ENCODE data around the gene GRM7.

The GRM7 gene

DNA sequence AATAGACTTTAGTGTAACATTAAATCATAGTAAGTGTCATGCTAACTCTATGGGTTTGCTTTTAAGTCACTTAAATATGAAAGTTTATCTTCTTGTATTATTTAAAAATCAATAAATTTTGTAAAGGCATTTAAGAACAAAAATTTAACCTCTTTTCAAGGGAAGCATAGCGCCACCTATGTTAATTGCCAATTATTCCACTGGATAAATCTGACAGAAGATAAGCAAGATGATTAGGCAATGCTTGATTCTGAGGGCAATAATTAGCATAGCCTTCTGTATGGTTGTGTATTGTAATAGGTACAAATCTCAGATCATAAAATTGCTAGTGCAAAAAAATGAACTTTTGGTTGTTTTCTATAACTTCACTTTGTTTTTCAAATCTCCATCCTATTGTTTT lies 560.1 kb downstream of the GRM7 start:
- no peak for DNase-seq

DNA sequence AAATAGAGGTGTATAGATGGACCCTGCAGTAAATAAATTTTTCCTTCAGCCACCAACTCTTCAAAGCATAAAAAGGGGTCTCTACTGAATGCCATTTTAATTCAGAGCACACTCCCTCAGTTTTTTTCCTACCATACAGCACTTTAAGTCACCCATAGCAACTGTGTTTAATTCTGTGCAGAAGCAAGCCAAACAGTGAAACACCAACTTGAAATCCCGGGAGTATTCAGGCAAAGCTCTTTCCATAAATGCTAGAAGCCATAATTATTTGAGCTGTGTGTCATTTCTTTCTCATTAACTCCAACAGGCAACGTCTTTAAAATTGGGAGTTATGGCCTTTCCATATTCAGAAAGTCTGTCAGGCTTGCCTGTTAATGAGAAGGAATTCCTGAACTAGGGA lies 562.1 kb downstream of the GRM7 start:
- no peak for DNase-seq

DNA sequence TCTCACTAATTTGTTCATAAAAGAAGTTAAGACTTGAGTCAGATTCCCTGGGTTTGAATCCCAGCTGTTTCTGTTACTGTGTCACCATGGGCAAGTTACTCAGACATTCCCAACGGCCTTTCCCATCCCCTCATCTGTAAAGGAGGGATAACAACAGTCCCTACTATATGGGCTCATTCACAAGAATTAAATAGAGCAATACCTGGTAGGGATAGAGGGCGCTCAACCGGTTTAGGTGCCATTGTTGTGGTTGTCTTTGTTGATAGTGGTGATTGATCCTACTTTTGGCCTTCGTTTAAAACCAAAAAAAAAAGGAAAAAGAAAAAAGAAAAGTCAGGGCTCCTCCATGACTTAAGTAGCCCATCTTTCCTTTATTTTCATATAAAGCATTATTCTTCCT lies 563.1 kb downstream of the GRM7 start:
- no peak for DNase-seq

DNA sequence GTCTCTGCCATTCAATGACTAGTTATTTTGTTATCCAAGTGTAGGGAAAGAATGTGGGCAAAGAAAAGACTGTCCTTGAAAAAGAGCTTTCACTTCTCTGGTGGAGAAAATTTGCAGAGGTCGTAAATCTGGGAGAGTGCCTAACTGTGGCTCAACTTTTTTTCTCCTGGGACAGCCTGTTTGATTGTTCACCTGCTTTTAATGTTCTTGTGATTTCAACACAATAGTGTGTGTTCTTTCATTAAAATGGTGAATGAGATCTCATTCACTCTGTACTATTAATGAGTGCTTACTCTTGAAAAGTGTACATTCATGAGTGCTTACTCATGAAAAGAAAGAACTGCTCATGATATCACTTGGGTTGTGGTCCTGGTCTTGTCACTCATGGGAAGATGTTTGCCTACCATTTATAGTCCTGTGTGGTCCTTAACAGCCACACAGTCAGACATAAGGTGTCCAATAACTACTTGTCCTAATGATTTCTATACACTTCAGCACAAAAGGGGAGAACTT lies 567.3 kb downstream of the GRM7 start:
- no peak for DNase-seq

DNA sequence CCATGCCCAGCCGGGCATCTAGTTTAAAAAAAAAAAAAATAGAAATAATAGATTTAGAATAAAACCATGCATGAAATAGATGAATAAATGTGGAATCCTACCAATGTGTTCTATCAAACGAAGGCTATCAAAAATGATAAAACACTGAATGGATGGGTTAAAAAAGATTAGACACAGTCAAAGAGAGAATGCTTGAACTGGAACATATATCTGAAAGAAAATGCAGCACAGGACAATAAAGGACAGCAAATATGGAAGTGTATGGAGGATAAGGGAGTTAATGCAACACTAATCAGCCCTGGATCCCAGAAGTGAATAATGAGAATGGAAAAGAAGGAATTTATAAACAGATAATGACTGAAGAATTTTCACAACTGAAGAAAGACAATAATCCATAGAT lies 571.7 kb downstream of the GRM7 start:
- DNase-seq = no peak

DNA sequence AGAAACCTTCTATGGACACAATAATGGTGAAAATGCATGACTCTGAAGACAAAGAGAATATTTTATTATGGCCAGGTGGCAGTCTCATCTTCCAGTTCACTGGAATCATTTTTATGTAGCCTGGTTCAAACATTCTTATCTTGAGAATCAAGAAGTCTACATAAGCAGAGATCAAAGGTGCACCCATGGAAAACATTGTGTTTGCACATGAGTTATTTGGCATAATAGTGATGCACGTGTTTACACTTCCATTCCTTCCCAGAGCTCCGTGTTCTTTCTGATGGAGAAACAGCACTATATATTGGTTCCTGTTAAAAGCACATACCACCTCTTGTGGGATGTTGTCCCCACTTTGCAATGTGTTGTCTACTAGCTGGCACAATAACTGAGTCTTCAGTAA lies 572.2 kb downstream of the GRM7 start:
- no peak for DNase-seq

DNA sequence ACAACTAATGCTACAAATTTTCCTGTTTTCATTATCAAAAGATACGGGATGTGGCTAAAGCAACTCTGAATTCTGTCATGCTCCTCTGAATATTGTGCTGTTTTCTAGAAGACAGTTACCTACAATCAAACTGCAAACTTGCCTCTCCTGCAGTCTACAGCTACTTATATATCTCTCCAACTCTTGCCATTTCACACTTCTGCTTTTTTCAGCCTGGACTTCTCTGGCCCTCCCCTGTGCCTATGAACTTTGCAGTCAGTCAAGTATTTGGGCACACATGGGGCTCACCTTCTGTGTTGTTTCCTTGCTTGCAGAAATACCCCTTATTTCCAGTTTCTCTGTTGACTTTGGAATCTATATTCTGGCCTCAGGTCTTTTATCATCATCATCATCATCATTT lies 575.6 kb downstream of the GRM7 start:
- DNase-seq = no peak

DNA sequence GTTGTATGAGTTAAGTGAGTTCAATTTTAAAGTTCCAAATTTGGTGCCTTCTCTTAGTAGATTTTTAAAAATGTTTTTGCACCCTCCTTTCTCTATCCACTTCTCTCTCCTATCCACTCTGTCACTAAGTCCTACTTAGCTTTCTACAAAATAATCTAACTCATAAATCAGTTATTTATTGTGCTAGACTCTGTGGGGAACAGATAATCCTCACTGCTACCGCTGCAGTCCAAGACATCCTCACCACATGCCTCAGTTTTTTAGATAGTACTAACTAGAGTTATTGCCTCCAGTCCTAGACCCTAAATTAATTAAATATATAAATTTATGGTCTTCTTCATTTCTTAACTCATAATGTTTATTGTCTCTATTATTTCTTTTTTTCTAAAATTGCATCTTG lies 576.3 kb downstream of the GRM7 start:
- DNase-seq = no peak

DNA sequence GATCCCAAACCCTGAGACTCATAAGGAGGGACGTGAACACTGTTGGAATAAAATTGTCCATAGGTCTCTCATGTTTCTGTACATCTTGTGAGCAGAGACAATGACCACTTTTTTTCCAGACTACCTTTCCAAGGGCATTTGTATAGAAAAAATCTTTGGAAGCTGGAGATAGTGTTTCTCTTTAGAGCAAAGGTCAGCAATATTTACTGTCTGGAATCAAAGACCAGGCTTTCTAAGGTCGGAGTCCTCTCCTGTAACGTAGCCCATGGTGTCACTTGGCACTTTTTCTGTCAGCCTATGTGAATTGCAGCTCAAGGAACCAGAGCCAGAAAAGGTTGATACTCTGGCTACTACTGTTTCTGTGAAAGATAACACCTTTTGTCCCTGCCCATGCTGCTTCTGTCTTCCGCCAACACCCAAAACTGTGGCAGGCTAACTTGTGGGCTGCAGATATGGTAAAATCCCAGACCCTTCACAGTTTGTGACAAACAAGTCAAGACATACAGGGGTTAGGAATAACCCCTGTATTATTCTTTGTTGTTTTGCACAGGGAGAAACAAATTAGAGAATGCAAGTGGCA lies 578.3 kb downstream of the GRM7 start:
- DNase-seq = no peak

DNA sequence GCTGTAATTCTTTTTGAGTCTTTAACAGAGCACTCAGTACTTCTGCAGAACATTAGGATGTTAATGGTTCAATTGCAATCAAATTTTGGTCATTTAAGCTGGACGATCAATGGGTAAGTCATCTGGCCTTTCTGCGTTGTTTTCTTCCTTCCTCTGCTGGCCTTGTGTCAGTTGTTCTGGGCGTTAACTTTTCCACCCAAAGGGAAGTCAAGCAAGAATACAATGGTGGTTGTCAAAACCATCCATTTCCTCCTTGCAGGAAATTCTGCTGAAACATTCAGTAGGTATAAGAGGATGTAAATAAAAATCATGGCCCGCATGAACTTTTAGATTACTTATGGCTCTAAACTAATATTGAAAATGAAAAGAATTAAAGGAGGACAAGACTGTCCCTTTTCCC lies 584.0 kb downstream of the GRM7 start:
- no peak for DNase-seq

DNA sequence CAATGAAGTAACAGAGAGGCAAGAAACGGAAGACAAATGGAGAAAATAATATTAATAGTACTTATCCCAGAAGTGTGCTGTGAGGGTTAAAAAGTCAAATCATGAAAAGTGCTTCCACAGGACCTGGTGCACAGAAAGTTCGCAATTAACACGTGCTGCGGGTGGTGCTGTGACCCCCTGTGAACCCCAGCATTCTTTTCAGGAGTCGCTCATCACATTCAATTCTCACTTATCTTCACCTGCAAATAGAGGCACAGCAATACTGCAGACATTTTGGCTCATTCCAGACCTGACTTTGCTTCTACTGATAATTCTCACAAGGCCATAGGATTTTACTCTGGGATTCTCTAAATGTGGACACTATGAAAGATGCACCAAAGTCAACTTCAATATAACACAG lies 584.4 kb downstream of the GRM7 start:
- DNase-seq = no peak

DNA sequence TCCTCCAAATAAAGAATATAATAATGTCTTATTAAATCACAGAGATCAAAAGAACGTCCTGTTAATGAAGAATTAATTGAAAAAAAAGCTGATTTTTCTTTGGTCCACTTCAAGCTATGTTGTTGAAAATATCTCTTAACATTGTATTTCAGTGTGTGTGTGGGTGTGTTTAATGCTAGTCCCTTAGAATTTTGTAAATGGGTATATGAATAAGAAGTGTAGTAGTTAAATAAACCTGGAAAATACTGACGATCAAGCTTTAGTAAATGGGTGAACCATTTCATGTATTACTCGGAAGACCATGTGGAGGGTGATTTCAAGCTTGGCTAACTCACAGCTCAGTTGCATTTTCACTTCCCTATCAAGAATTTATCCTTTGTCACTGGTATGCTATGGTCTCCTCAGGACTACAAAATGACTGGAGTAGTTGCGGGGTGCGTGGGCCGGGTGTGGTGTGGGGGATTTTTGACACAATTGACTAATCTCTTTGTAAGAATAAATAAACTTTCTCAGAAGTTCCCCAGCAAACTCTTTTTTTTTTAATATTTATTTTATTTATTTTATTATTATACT lies 586.4 kb downstream of the GRM7 start:
- DNase-seq = no peak

DNA sequence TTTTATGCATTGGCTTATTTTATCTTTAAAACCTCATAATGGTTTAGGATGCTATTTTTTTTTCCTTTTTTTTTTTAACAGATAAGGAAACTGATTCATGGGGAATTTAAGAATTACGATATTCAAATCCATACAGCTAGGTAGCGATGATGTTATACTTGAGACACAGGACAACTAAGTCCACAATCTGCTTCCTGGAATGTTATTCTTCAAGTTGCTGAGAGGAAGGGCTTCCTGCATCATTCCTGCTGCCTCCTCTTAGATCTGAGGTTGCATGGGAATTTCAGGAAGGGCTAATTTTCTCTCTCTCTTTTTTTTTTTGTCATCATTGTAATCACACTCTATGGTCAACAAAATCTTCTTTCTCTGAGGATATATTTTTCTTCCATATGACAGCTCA lies 595.5 kb downstream of the GRM7 start:
- DNase-seq = no peak

DNA sequence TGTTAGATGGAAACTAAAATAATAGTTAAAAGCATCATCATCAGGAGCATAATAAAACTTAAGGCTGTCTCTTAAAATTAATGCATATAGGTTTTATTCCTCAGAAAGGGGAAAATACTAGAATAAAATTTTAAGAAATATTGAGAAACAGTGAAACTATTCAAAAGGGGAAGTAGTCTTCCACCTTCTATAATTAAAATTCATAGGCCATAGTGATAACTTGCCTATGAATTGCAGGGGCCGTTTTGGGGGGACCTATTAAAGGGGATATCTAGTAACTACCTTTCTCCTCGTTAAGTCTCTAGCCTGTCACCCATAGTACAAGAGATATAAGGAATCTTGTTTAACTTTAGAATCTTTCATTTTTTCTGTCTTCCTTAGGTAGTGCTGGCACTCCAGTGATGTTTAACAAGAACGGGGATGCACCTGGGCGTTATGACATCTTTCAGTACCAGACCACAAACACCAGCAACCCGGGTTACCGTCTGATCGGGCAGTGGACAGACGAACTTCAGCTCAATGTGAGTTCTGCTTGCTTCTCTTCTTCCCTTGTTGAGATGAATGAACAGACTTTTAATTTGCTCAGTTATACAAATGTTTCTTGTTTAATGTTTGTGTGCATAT lies 600.4 kb downstream of the GRM7 start:
- no peak for DNase-seq

DNA sequence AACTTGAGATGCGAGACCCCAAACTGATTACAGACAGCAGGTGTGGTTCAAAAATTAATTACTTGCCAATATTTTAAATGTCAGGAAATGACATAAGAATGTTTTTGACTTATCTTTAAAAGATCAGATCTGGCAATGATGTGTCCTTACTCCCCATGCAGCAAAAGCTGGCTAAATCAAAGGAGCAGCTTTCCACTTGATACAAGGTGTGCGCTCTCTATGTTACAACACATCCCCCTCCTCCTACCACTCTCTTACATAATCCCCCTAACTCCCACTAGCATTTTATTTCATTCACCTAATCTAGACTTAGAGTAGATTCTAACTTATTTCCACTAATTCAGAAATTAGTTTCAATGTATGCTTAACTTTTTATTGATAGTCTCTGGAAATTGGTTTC lies 609.0 kb downstream of the GRM7 start:
- DNase-seq = no peak

DNA sequence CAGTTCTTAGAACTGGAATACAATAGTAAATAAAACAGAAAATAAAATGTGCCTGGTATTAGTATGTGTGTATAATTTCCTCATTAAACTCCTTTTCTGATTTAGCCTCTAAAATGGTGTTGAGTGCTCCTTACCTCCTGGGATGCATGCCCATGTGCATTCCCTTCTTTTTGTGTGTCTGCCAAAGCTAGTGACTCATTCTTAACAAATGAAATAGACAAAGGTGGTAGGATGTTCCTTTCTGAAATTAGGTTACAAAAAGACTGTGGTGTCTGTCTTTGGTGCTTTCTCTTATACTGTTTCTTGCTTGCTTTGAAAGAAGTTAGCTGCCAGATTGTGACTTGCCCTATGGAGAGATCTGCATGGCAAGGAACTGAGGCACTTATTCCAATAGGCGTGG lies 623.7 kb downstream of the GRM7 start:
- no peak for DNase-seq

DNA sequence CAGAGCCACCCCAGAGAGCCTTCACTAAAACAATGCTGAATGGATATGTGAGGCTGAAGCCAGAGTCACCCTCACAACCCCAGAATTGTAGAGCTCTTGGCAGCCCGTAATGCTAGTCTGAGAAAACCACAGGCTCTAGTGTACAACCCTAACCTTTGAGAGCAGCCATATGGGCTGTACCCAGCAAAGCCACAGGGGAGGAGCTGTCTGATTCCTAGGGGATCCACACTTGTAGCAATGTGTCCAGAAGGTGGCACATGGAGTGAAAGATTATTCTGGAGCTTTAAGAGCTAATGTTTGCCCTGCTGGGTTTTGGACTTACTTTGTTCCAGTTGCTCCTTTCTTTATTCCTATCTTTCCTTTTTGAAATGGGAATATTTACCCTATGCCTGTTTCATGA lies 626.8 kb downstream of the GRM7 start:
- no peak for DNase-seq

DNA sequence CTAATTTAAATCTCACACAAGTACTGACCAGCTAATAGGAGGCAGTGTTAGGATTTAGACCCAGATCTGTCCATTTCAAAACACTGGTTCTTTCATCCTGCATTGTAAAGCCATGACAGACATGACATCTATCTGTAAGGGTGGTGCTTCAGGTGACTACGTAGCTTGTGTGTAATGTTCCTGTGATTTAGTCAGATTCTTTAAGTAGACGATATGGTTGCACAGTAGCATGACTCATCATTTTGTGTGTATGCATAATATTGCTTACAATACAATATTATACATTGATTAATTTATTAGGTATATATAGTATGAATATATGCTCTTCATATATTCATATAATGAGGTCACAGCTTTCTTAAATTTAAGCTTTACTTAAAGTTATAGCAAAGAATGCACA lies 628.5 kb downstream of the GRM7 start:
- DNase-seq = no peak

DNA sequence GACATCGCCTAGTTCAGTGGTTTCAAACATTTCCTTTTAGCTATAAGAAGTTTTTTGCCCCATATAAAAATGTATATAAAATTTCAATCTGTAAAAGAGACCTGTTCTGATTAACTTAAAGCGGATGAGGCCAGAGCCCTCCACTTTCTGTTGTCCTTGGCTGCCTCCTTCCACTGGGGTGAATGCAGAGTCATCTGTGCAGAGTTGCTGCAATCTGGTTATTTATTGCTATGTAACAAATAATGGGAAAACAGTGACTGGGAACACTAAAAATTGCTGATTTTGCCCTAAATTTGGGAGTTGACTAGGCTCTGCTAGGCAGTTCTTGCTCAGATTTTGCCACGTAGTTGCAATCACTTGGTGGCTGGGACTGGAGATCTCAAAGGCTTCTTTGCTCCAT lies 637.8 kb downstream of the GRM7 start:
- DNase-seq = no peak

DNA sequence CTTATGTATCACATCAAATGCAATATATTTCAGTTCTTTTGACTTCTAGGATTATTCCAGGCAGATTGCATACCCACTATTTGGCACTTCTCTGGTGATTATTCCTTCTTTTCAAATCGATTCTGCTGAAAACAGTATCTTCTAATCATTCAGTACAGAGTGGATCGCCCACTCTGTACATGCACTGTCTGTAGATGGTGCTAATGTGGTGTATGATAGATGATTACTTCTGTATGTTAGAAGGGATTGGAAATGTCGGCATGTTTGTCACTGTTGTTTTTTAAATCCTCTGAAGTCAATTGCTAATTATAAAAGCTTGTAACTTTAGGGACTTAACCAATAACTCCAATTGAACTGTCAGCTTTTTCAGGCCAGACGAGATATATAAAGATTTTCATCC lies 642.5 kb downstream of the GRM7 start:
- DNase-seq = no peak

DNA sequence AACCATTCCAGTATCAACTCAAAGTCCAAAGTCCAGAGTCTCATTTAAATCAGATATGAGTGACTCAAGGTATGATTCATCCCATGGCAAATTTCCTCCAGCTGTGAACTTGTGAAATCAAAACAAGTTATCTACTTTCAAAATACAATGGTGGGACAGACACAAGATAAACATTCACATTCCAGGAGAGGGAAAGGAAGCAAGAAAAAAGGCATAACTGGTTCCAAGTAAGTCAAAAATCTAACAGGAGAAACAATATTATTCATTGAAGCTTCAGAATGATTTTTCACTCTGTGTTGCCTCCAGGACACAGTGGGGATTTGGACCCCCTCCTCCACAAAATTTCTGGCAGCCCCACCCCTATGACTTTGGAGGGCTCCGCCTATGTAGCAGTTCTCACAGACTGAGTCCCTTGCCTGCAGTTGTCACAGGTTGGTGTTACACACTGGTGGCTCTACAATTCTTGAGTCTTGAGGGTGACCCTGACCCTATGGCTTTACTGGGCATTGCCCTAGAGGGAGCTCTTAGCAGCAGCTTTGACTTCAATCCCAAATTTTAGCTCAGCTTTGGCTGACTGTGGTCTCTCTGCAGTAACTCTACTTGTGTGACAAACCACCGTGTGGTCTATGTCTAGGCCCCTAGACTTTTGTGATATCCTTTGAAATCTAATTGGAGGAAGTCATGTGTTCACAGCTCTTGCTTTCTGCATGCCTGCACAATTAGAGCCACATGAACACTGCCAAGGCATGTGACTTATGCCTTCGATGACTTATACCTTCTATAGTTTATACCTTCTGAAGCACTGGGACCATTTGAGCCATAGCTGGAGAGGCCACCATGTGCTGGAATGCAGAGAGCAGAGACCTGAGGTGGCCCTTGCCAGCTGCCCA lies 644.2 kb downstream of the GRM7 start:
- DNase-seq = peak; percentile 45

DNA sequence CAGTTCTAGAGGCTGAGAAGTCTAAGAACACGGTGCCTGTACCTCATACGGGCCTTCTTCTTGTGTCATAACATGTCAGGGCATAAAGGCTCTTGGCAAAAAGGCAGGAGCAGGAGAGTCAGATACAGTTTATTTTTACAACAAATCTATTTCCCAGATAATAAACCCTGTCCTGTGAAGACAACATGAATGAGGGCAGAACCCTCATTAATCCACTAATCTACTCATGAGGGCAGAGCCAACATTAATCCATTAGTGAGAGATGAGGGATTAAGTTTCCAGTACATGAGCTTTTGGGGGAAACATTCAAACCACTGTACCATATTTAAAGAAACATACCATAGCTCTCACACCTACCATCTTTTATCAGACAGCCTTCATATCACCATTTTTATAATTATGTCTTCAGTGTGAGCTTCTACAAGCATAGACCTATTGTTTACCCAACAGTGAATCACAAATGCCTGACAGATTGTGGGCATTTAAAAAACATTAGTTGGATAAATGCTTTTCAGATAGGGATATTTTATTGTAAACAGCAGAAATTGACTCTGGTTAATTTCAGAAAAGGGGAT lies 645.8 kb downstream of the GRM7 start:
- no peak for DNase-seq

DNA sequence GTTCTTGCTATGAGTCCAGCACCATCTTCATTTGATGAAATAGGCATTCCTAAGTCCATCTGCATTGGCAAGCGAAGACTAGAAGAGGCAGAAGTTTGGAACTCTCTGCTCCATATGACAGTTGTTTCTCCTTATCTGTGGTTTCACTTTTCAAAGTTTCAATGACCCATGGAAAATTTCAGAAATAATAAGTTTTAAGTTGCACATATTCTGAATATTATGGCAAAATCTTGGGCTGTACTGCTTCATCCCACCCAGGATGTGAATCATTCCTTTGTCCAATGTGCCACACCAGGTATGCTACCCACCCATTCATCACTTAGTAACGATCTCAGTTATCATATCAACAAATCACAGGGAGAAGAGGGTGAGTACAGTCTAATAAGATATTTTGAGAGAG lies 647.9 kb downstream of the GRM7 start:
- no peak for DNase-seq
